ENCODE measurements around the gene SLC6A1.

Gene SLC6A1

DNA sequence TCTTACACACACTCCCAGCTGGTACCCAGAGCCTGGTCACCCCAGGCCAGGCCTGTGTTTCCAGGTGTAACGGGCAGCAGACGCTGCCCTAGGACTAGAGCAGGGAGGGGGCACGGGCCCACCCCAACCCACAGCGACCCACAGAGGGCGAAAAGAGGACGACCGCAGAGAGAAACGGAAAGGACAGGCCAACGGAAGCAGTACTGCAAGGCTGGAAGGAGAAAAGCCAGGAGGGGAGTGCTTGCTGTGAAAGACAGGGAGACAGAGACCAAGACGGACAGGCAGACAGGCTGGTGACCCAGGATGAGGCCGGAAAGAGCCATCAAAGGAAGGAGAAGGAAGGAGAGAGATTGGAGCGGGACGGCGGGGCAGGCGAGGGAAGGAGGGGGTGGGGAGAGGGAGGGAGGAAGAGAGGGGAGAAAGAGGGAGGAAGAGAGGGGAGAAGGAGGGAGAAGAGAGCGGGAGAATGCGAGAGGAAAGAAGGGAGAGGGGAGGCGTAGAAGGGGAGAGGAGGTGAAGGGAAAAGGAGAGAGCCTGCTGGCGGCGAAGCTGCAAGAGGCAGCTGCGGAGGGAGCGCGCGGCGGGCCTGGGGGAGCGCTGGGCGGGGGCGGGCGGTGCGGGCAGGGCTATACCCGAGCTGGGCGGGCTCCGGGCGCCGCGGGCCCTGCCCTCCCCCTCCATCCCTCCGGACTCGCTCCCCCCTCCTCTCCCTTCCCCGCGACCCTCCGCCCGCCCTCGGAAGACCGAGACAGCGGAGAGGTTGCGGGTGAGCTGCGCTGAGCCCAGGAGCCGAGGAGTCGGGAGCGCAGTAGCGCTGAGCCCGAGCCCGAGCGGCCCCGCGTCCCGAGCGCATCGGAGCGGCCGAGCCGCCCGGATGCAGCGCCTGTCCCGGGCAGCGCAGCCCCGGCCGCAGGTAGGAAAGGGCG, at the start of gene SLC6A1:
Gene SLC6A1 (plus strand): TSS at position 732 of the 926 bp plus-strand sequence. CDS start 24,464 bp downstream, outside the sequence.
- no peak for DNase-seq (ENCODE audit: low read depth)

- DNase-seq (ENCODE audit: low read depth), result no peak
Measured at GRCh38 chr3:10944866-10945265, 47.7 kb upstream of the SLC6A1 start.

DNA sequence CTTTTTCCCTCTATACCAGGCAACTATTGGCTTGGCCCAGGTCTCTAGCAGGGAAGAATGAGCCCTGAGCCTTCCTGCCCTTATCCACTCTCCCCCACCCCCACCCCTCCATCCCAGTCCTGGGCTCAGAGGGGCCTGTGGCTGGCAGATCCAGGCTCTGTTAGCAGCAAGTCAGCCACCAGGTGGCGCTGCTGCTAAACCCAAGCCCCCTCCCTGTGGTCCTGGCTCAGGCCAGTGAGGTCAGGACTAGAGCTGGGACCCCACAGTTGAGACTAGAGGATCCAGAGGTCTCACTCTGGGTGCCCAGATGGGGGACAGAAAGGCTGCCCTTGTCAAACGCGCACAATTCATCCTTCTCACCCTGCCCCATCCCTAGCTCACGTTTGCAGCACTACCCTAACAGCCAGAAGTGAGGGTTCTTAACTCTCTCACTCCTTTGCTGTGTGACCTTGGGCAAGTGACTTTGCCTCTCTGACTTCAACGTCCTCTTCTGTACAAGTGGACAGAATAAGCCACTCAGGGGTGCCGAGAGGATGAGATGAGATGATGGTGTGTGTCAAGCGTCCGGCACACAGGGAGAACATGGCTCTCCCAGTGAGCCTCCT, 46.8 kb upstream of the SLC6A1 start:
- no peak for DNase-seq (ENCODE audit: low read depth)

- no peak for DNase-seq (ENCODE audit: low read depth)
Measured at GRCh38 chr3:10946526-10946925, 46.0 kb upstream of the SLC6A1 start.

DNA sequence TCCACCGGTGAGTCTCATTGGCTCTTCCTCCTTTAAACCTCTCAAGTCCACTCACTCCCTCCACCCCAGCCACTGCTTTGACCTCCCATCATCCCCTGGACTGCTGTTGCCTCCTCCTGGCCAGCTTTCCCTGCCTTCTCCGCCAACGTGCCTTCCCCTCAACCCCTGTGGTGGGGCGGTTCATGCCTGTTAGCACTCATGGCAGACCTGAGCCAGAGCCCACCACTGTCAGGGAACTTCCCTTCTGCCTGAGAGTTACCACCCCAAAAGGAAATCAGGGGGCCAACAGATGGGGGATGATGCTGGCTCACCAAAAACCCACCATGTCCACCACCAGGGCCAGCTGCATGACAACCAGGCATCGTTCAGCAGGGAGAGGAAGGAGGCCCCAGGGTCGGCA, 44.2 kb upstream of the SLC6A1 start:
- DNase-seq (ENCODE audit: low read depth), result no peak

DNA sequence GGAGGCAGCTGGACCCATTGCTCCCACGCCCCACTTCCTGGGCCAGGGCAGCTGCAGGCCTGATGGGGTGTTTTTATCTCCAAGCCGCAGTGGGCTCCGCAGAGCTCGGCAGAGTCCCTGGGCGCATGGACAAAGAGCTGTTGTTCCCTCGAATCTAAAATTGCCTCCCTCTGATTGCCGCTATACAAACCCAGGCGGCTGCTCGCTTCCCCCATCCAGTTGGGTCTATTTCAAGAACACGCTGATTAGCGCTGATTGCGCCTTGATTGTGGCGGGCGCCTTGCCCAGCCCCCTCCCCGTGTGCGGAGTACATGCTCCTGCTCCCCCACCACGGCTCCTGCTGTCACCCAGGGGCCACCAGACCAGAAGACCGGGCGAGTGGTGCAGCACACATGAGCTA, 43.4 kb upstream of the SLC6A1 start:
- DNase-seq (ENCODE audit: low read depth), result no peak

GRCh38 chr3:10950476-10951294, 41.9 kb upstream of the SLC6A1 start:
- no peak for DNase-seq (ENCODE audit: low read depth)

DNA sequence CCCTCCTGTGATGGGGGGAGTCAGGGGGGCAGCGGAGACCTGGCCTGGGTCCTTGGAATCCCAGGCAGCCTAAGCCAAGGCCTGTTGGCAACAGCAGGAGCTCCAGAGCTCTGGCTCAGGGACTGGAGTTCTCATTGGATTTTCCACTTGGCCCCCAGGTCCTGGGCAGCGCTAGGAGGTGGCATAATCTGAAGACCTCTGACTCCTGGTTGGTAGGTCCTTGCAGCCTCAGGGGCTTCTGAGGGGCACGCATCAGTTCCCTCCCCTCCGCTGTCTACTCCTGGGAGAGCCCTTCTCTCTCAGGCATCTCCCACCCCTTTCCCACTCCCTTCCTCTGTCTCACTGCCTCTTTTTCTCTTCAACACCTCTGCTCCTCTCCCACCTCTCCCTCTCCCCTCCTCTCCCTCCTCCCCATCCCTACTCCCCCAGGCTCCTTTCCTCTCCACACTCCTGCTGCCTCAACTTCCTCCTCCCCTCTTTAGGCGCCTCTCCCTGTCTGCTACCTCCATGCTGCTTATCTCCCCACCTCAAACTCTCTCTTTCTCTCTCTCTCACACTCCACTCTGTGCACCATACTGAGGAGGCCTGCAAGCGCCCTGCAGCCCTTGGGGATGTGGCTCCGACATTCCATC, 41.1 kb upstream of the SLC6A1 start:
- DNase-seq (ENCODE audit: low read depth), result no peak

DNA sequence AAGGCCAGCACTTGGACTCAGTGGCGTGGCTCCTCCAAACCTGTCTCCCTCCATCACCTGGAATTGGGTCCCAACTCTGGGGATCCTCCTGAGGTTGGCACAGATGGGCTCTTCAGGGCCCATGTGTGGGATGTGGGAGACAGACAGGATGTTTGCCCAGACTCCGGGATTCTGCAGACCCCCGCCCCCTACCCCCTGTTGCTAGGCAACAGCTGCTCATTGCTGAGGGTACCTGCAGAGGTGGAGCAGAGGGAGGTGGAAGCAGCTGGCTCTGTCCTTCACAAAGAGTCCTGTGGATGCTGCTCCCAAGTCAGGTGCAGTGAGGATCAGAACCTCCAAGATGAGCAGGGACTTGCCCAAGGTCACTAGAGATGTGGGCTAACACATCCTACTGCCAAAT, 40.0 kb upstream of the SLC6A1 start:
- DNase-seq (ENCODE audit: low read depth), result no peak

DNA sequence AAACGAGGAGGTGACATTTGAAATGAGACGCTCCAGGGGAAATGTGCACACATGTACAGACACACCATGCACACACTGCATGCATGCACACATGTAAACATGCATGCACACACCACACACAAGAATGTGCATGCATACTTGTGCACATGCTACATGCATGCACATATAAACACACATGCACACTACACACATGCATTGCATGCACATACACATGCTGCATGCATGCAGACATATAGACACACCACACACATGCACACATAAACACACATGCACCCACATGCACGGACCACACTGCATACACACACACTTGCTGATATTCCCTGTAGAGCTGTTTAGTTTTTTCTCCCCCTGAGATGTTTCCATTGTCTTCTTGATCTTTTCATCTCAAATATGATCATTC, 37.8 kb upstream of the SLC6A1 start:
- DNase-seq (ENCODE audit: low read depth), result no peak

DNA sequence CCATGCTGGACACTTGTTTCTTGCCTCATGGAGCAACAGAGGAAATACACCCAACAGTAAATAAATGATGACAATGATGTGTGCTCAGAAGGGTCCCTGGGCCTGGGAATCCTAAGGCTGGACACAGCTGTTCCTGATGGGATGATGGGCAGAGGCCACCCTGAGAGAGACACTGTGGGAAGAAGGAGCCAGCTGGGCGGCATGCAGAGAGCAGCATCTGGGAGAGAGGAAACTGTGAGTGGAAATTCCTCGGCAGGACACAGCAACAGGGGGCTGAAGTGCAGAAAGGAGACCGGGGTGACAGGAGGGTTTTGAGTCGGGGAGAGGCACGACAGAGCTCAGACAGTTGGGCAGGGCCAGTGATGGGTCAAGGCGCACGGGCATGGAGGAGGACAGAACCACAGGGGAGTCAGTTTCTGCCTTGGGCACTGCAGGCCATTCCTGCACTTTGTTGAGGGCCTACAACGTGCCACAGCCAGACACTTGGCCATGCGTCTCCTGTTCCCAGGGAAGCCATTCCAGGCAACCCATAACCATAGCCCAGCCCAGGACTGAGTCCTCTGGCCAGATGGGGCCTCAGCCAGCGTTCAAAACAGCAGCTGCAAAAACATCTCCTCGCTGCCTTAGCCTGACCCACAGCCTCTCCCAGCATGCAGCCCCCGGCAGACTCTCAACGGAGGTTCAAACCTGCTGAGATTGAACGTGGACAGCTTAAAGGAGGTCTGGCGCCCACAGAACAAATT, 36.7 kb upstream of the SLC6A1 start:
- no peak for DNase-seq (ENCODE audit: low read depth)

DNA sequence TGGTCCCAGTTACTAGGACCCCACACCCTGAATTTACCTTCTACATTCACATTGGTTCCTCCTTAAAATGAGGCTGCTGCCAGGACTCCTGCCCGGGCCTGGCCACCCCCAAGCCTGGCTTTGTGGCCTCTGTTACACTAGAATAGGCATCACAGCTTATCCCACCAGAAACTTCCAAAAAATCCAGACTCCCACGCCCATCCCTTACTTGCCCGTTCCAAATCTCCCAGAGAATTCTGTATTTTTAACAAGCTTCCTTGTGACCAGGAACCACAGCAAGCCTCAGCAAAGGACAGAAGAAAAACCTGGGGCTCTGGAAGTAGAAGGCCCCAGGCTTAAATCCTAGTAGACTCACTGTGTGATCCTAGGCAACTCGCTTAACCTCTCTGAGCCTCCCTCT, 36.0 kb upstream of the SLC6A1 start:
- no peak for DNase-seq (ENCODE audit: low read depth)

DNA sequence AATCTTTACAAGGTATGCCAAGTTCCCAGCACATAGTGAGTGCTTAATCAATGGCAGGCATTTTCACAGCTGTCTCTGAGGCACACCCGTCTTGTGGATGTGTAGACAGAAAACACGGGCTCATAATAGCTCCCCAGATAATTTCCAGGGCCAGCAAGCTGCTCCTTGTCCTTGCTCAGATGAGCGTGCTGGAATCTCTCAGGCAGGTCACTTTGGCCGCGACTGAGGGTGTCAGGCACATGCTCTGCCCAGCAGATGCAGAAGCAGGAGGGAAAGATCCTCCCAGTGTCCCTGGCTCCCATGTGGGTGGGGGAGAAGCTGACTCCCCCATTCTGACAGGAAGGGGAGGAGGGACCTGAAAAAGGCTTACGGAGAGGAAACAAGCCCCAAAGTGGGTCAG, 35.6 kb upstream of the SLC6A1 start:
- no peak for DNase-seq (ENCODE audit: low read depth)

DNA sequence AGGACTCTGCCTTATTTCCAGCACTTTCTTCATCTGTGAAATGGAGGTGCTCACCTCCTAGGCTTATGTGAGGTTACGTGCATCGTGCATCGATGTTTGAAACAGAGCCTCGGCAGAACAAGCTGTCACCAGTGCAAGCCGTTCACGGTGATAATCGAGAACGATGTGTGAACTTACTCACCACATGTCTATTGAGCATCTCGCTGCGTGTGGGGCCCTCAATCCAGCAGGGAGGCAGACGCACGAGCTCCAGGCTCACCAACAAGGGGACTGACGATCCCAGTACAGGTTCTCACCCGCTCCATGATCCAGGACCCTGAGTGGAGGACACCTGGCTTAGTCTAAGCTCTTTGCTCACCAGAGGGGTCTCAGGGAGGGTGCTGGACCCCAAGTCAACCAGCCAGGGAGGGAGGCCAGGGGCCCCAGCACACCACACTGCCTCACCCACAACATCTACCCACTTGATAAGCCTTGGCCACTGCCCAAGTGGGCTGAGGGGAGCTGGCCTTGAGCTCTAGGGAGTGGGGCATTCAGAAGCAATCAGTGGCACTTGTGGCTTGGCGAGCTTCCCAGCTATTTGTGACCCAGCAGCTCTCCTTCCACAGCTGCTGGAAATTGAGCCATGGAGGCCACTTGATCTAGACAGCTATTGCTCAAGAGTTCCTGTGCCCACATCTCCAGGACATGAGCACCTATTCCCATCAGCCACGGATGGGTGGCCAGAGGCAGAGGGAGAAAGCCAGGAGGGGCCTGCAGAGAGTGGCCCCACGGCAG, 34.4 kb upstream of the SLC6A1 start:
- DNase-seq (ENCODE audit: low read depth), result no peak

DNA sequence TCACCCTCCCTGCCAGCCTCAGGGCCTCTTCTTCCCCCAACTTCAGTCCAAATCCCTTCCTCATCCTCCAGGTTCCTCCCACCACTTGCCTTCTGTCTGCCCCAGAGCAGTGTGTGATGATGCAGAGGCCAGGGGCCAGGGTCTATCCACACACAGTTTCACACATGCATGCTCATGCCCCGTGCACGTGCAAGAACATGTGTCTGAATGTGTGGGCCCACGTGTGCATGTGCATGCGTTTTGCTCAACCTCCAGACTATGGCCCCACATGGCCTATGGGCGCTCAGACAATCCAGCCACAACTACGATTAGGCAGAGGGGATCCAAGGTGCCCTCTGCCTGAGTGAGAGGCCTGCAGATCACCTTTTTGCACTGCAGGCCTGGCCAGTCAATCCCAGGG, 32.3 kb upstream of the SLC6A1 start:
- DNase-seq (ENCODE audit: low read depth), result no peak

- DNase-seq (ENCODE audit: low read depth), result no peak
Measured at GRCh38 chr3:10961921-10962320, 30.6 kb upstream of the SLC6A1 start.

DNA sequence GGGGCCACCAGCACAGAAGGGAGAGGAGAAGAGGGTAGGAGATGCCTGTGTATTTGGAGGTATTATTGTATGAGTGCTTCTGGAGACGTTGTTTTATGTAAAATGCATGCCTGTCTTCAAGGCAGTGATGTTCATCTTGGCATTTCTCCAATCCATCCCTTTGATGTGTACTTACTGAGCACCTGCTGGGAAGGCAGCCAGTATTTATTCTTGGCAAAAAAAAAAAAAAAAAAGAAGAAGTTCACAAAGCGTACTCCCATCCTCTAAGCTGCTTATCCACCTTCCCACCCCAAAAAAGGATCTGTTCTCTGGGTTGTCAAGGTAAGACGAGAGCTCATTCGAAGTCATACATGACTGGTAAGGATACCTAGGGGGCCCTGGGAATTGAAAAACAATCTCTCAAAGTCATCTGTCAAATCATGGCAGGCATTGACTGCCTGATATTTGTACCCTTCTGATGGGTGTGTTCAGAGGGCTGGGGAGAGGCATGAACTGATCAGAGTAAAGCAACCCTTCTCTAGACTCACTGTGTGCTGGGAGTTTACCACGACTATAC, 30.0 kb upstream of the SLC6A1 start:
- no peak for DNase-seq (ENCODE audit: low read depth)

DNA sequence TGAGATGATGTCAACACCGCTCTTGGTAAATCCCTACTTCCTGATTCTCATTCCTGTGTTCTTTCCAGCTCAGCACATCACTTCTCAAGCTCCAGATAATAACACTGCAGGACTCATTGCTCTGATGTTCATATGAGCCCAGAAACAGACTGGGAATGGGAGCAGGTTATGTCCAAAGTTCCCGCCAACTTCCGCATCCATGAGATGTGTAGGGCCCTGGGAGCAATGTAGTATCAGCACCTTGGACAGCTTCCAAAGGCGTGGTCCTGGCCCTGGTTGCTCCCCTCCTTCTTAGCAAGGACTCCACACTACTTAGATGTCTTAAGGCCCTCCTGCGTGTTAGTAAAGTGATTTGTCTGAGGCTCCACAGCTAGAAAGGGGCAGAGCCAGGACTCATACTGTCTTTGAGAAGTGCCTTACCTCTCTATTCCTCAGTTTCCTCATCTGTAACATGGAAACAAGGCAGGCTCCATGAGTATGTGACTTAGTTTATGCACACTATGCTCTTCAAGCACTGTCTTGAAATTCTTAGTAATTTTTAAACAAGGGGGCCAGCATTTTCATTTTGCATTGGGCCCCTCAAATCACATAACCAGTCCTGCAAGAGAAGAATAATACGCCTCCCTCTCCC, 27.9 kb upstream of the SLC6A1 start:
- no peak for DNase-seq (ENCODE audit: low read depth)

GRCh38 chr3:10968401-10968800, 24.1 kb upstream of the SLC6A1 start:
- no peak for DNase-seq (ENCODE audit: low read depth)

All from non-pigmented ciliary epithelial cell (primary cell).